ENCODE measurements around the gene C1QTNF8.
"Not testable (repeated sequence)": the region's sequence is repeated elsewhere in the genome, so short reads cannot be mapped to it uniquely, and the experiment has no call there.

Gene C1QTNF8

DNA sequence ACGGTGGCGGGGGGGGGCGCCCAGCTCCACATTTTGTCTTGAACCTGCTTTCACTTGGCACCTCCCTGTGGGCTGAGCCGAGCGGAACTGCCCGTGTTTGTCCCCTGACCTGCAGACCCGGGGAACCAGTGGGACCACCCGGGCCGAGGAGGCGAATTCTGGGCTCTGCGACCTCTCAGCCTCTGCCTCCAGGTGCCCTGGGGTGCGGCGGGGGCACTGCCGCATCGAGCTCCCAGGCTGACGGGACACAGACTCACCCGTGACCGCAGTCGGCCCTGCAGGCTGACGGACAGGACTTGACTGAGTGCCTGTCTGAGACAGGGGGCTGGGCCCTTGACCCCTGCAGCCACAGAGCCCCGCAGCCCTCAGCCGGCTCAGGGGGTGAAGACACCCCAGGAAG, 11.1 kb upstream of the C1QTNF8 start:
- no peak for DNase-seq

DNA sequence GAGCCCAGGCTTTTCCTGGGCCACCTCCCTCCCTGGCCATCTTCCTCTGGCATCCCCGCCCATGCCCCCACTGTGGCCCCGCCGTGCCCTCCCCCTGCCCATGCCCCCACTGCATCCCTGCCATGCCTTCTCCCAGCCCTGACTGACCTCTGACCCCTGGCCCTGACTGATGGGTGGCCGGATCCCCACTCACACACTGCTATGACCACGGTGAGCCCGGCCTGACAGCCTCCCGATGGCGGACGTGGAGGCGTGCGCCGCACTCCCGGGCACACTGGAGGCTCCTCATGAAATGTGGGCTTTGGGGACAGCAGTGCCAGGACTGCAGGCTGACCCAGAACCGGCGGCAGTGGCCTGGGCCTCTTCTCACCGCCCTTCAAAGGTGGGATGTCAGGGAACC, 10.6 kb upstream of the C1QTNF8 start:
- DNase-seq, result no peak

DNA sequence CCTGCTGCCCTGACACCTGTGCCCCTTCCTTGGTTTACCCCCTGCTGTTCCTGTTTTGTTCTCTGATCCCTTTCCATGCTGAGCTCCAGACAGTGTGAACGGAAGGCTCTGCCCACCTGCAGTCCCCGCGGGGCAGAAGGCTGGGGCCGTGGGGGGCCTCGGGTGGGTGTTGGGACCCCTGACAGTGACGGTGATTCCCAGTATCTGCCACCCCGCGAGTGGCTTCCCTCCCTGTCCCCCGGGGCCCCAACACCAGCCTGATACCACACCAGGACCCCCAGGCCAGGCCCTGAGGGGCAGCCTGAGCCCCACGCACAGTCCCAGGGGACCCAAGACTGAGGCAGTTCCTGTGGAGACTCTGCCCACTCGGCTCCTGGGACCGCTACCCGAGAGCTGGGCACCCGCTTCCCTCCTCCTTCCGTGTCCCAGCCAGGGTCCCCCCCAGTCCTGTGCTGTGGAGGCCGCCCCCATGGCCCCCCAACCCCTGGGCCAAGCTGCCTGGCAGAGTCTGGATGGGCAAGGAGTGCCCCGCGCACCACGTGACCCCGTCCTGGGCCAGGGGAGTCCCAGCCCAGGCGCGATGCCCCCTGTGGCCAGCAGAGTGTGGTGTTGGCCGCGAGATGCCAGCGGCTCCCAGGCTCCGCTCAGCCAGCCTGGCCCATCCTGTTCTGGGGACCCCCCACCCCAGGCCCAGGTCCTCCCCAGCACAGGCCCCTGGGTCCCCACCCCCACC, 10.0 kb upstream of the C1QTNF8 start:
- DNase-seq, result peak in 1 of 2 donors; percentile 25

DNA sequence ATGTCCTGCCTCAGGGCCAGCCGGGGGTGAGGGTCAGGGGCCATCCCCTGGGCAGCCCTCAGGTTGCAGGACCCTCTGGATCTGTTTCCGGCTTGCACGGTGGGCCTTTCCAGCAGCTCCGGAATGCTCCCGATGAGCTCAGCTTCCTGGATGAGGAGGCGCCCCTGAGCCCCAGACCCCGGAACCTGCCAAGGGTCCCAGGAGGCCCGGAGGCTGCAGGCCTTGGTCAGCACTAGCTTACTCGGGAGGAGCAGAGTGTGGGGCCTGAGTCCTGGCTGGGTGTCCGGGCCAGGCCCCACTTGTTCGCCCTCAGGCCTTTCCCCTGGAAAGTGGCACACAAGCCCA, 7.6 kb upstream of the C1QTNF8 start:
- no peak for DNase-seq

DNA sequence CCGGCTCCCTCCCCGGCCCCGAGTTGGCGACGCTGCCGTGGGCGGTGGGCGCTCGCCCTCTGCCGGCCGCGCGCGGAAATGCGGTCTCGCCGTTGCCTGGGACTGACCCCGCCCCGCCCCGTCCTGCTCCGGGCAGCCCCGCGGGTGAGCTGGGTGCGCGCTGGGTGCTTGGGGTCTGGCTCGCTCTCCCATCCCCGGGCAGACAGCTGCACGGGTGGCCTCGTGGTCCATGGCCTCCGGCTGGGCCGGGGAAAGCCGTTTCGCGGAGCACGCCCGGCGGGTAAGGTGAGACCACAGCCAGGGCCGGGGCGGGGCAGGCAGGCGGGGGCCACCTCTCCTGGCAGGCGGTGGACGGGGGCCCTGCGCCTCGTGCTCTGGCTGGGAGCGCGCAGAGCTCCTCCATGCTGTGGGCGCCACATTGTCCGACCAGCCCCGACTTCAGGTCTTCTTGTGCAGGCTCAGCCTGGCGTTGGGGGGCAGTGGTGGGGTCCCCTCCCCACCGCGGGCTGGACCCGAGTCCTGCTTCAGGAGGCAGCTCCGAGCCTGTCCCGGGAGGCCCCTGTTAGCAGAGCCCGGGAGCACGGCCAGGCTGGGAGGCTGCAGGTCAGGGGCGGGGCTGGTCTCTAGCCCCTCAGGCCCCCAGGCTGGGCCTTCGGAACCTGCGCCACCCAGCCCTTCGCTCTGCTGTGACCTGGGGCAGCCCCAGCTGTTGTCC, 7.0 kb upstream of the C1QTNF8 start:
- no peak for DNase-seq

DNA sequence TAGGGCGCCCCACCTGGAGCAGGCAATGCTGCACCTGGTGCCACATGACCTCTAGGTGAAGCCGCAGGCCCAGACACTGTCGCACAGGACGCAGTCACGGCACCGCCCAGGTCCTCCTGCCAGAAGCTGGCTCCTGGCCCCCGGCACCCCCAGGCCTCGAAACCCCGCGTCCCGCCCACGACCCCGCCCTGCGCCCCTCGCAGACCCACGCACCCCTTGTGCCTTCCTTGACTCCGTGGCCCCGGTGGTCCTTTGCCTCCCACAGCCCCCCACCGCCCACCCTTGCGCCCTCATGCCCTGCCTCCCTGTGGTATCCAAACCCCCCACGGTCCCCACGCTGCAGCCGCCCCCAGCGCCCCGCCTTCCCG, 6.3 kb upstream of the C1QTNF8 start:
- no peak for DNase-seq

DNA sequence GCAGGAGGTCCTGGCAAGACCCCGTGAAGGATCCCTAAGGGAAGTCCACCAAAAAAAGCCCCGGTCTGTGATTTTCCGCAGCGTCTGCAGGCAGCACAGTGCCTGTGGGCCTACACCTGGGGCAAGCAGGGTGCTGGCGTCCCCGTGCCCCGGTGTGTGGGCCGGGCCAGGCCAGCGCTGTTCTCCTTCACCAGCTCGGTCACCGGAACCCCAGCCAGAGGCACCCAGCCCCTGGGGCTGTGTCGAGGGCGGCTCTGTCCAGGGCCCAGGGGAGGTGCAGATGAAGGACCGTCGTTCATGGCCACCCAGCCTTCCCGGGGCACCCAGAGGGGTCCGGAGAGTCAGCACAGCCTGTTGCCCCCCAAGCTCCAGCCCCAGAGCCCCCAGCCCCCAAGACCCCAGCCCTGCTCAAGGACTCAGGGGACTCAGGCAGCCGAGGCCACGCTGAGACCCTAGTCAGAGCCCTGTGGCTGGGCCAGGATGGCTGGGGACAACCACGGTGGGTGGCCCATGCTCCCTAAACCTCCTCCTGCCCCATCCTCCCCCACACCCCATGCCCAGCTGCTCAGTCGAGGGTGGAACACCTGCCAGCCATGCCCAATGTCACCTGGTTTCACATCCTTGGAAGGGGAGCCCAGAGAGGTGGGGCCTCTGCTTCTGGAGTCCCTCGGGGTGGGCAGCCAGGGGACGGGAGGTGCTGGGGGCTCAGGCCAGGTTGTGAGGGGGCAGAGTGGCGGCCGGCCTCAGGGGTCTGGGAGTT, 5.7 kb upstream of the C1QTNF8 start:
- no peak for DNase-seq

DNA sequence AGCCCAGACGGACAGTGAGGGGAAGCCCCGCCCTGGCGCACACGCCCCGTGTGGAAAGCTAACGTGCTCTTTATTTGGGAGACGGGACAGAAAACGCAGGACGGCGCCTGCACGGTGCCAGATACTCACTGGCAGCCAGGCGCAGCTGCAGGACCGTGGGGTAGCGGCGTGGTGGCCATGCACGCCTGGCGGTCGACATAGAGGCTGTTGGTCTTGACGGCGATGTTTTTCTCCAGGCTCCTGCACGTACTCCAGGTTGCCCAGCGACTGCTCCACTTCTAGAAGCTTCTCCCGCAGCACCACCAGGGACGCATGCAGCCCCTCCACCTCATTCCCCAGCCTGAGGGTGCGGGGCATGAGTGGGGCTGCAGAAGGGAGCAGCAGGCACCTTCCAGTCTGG, 5.1 kb upstream of the C1QTNF8 start:
- DNase-seq, result no peak

DNA sequence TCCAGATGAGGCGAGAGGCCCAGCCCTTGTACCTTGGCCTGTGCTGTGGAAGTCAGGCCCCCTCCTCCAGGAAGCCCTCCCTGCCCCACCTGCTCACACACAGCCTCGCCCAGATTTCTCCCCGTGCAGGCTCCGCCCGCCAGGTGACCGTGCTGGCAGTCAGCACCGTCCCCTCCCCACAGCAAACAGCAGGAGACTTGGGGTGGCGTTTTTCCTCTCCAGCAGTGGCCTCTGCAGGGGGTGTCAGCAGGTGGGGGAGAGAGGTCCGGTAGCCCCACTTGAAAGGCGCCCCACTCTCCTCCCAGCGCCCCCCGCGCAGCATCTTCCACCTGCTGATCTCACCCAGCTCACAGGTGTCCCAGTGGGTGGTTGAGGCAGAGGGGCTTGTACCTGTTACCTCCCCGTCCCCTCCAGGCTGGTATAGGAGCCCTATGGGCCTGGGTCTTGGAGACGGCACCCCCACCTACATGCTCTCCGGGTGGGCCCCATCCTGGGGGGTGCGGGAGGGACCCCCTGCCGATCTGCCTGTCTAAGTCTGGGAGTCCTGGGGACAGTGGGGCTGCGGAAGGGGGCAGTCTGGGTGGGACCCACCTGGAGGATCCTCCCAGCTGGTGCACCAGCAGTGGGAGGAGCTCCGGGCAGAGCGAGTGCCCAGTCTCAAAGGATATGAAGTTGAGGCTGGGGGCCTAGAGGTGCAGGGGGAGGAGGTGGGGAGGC, 4.2 kb upstream of the C1QTNF8 start:
- DNase-seq, result no peak

DNA sequence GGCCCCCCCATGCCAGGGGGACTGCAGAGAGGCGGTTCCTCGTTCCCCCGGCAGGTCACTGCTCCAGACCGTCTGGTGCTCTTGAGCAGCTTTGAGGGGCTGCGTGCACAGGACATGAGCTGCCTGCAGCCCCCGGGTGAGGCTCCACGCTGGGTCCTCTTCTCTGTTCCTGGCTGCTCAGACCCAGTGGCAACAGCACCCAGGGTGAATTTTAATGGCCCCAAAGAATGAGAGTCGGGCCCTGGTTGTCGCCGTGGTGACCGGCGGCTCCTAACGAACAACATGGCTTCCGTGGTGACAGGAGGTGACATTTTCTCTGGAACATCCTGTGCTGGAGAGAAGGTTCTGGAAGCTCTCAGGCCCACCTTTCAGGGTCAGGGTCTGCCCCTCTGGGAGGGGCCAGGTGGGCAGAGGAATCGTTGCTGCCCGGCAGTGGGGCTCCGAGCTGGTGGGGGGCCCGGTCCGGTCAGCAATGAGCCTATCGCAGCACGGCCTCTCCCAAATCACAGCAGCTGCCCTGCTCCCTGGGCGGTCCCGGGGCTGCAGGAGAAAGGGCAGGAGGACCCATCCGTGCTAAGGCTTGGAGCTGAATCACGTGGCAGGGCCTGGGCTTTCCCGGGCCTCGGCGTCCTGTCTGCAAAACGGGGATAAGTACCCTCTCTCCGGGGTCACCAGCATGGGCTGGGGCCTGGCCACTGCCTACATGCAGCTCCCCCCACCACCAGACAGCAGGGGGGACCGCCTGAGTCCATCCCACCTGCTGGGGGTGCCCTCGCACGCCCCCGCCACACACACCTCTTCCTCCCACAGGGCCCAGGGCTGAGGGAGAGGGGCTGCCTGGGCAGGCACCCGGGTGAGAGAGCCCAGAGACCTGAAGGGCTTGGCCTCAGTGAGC, 3.4 kb upstream of the C1QTNF8 start:
- DNase-seq, result no peak

DNA sequence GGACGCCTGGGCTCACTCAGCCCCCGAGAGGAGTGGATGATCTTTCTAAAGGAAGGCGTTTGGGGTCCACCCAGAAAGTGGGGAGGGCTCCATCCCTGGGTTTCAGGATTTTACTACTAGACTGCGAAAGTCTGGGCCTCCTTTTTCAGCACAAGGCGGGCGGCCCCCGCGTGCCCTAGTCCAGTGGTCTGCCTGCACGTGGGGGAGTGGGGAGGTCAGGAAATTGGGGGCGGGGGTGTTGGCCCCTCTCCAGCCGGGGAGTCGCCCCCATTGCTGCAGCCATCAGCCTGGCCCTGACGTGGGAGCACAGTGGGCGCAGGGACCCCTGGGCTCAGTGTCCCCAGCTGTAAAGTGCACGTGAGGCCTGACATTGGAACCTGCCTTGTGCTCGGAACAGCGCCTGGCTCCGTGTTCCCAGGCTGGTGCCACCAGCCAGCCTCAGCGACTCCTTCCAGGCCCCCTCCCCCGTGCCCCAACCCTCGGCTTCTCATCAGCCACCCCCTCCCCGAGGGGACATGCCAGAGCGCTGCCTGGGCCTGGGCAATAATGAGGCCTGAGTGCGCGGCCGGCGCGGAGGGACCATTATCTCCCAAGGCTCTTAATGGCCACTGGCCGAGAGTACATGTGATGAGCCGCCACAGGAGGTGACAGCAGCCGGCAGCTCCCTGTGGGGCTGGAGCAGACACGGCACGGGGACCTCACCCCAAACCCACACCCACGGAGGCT, 2.4 kb upstream of the C1QTNF8 start:
- no peak for DNase-seq

DNA sequence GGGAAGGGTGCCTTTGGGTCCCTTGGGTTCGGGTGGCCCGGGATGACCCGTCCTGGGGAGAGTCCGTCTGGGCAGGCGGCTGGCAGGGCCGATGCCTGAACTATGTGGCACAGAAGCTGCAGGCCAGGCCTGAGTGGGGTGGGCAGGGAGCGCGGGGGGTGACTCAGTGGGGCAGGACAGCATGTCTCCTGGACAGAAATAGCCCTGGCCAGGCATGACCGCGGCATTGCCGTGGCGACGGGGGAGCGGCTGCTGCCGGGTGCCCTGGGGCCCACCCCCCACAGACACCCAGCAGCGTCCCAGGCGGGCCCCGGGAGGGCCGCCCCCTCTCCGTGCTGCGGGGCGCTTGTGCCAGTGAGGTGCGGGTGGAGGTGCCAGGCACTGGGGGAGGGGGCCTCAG, 1.8 kb upstream of the C1QTNF8 start:
- DNase-seq, result peak in 1 of 2 donors; percentile 37

DNA sequence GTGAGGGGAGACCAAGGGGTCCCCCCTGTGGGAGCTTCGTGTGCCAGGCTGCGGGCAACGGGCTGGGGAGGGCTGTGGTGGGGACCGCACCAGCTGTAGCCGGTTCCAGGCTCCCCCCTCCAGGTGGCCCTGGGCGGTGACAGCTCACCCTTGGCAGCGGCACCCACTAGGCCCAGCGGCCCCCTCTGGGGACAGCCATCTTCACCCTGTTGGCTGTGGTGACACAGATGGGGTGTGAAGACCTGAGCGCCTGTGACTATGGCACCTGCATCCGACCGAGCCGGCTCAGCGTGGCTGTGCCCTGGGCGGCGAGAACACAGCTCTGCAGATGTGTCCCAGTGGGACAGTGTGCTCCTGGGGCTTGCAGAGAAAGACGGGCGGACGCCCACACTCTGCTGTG, 1.1 kb upstream of the C1QTNF8 start:
- no peak for DNase-seq

DNA sequence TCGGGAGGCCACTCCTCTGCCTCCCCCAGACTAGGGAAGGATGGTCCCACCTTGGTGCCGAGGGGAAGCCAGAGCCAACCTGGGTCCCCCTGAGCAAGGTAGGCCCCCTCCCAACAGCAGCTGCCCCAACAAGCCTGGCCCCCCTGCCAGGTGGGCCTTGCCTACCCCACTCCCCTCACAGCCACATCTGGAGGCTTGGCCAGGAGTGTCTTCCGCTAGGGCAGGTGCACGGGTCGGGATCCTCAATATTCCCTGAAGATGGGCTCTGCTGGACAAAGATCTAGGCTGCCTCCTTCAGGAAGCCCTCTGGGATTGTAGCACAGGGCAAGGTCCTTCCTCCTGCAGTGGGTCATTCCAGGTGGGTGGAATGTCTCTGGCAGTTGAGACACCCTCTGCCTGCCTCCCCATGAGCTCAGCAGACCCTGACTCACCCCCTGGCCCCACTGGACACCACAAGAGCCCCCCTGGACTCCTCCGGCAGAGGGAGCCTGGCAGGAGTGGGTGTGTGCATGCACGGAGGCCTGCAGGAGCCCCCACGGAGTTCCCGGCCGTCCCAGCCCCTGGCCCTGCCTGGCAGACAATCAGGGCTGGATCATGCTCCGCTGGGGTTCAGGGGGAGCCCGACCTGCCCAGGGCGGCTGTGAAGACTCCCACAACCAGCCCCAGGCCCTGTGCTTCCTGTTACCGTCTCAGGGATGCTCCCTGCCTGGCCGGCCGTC, 435 bp downstream of the C1QTNF8 start:
- DNase-seq, result no peak

DNA sequence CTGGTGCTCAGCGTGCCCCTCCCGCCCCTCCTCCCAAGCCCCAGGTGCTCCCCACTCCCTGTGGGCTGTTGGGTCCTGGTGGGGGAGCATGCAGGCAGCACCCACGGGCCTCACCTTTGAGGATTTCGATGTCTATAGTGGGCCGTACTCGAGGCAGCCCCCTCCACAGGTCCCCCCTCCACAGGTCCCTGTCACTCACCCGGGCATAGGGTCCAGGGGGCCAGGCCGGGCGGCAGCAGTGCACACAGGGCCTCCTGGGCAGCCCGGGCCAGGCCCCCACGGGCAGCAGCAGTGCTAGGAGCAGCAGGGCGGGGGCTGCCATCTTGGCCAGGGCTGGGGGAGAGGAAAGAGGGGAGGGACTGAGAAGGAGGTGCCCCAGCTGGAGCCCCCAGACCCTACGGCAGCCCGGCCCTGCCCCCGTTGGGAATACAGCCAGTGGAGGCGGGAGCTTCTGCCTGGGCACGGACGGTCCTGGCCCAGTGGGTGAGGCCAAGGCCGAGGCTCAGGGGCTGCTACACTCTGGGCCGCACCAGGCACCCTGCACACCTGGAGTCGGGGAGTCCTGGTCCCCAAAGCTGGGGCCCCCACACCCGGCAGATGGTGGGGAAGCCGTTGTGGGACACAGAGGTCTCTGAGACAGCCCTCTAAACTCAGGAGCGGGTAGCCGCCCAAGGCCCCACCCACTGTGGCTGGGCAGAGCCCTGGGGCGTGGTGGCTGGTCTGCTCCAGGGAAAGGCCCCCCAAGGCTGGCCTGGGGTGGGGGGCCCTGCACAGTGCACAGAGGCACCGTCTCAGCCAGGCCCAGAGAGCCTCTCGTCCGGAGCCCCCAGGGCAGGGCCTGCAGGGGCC, 1.2 kb downstream of the C1QTNF8 start:
- no peak for DNase-seq

DNA sequence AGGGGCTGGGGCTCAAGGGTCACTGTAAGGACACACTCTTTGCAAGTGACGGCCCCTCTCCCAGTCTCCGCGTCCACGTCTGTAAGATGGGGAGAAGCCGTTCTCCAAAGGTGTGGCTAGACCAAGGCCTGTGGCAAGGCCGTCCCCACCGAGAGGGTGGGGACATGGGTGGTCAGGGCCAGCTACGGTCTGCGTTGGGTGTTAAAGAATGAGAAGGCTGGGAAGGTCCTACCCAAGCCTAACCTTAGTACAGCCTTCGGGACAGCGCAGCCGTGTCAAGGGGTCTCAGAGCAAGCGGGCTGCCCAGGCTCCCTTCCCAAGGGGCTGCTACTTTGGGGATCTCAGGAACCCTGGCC, 1.9 kb downstream of the C1QTNF8 start:
- DNase-seq, result no peak

DNA sequence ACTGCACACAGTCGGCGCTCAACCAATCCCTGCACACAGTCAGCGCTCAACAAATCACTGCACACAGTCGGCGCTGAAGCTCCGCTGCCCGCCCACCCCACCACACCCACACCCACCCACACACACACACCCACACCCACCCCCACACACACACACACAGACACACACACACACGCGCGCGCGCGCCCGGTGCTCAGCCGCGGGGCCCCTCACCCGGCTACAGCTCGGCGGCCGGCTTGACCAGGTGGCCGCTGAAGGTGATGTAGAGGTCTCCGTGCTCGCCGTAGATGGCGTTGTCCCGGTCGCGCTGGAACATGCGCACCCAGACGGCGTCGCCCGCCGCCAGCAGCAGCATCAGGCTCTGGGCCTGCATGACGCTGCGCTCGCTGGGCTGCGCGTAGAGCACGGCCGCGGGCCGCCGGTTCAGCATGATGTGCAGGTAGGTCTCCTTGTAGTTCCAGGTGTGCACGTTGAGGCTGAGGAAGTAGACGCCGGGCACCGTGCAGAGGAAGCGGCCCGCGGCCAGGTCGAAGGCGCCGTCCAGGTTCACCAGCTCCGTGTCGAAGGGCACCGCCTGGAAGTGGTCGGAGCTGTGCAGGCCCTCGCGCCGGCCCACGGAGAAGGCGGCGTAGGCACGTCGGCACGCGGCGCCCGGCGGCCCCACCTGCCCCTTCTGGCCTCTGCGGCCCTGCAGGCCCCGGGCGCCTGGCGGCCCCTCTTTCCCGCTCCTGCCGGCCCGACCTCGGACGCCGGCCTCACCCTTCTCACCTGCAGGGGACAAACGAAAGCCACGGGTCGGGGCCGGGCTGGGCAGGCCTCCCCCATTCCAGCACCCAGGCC, 2.5 kb downstream of the C1QTNF8 start:
- no peak for DNase-seq

DNA sequence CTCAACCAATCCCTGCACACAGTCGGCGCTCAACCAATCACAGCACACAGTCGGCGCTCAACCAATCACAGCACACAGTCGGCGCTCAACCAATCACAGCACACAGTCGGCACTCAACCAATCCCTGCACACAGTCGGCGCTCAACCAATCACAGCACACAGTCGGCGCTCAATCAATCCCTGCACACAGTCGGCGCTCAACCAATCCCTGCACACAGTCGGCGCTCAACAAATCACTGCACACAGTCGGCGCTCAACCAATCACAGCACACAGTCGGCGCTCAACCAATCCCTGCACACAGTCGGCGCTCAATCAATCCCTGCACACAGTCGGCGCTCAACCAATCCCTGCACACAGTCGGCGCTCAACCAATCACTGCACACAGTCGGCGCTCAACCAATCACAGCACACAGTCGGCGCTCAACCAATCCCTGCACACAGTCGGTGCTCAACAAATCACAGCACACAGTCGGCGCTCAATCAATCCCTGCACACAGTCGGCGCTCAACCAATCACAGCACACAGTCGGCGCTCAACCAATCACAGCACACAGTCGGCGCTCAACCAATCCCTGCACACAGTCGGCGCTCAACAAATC, 3.3 kb downstream of the C1QTNF8 start:
- not testable (repeated sequence) for DNase-seq
